Raji (cell line): ENCODE results near the gene DNAJC17.
A peak's percentile ranks its signal among the peaks of the same experiment; 100 is the strongest.

ENCODE experiments used
- POLR2A ChIP-seq: IDR thresholded peaks from 2 replicates; pipeline ENCODE4 v1.6.1; 2011; ENCODE audit warnings: low read depth, low read length, control low read depth; ENCODE audit not compliant: insufficient read depth

The DNAJC17 gene, protein sequence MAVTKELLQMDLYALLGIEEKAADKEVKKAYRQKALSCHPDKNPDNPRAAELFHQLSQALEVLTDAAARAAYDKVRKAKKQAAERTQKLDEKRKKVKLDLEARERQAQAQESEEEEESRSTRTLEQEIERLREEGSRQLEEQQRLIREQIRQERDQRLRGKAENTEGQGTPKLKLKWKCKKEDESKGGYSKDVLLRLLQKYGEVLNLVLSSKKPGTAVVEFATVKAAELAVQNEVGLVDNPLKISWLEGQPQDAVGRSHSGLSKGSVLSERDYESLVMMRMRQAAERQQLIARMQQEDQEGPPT

DNA sequence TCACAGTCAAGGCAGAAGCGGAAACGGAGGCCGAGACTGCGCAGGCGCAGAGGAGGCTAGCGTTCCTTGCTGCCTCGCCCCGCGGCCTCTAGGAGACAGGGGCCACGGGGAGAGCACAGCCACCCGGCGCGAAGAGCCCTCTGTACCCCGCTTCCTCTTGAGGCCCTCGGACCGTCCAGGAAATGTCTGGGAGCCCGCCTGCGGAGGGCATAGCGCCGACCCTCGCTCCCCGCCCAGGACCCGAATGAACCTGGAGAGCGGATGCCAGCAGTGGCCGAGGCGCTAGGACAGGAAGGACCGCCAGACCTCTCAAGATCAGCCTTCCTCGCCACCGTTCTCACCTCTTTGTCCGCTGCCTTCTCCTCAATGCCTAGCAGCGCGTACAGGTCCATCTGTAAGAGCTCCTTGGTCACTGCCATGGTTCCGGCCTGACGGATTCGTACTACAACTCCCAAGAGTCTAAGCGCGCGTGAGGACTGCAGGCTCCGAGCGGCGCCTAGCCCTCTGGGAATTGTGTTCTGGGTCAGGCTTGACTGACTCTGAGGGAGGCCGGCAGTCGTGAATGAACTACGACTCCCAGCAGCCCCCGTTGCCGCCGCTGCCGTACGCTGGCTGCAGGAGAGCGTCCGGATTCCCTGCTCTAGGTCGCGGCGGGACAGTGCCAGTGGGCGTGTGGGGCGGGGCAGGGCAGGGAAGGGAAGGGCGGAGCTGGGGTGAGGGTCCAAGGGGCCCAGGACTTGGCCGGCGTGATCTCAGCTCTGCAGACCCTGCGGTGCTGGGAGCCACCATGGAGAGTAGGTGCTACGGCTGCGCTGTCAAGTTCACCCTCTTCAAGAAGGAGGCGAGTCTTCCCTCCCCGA lies at the start of gene DNAJC17, which contains the start of gene ZFYVE19:
Gene DNAJC17 (minus strand): TSS at position 446 of the 860 bp plus-strand sequence. CDS start 27 bp downstream, at position 419.
Gene ZFYVE19 (plus strand): TSS at position 62 of the 860 bp plus-strand sequence. CDS start 501 bp downstream, at position 563.
- peak; percentile 95 for TF ChIP-seq POLR2A

DNA sequence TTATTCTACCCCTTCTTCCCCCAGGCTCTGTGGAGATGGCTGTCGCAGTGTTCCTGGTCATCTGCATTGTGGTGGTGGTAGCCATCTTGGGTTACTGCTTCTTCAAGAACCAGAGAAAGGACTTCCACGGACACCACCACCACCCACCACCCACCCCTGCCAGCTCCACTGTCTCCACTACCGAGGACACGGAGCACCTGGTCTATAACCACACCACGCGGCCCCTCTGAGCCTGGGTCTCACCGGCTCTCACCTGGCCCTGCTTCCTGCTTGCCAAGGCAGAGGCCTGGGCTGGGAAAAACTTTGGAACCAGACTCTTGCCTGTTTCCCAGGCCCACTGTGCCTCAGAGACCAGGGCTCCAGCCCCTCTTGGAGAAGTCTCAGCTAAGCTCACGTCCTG lies 49.5 kb upstream of the DNAJC17 start:
- TF ChIP-seq POLR2A, result no peak

DNA sequence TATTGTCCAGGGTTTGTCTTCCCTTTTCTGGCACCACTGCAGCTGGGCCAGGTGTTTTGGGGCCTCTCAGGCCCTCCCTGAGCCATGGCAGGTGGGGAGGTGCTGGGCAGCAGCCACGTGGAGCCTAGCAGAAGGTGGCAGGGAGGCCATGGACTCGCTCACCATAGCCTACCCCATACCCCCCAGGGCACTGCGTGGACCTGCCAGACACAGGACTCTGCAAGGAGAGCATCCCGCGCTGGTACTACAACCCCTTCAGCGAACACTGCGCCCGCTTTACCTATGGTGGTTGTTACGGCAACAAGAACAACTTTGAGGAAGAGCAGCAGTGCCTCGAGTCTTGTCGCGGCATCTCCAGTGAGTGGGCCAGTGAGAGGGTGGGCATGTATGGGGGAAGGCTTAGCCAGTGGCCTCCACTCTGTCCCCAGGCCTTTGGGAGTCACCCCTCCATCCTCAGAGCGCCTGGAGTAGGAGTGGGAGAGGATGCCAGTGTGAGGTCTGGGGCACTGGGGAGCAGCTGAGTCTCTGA lies 48.5 kb upstream of the DNAJC17 start:
- no peak for TF ChIP-seq POLR2A

DNA sequence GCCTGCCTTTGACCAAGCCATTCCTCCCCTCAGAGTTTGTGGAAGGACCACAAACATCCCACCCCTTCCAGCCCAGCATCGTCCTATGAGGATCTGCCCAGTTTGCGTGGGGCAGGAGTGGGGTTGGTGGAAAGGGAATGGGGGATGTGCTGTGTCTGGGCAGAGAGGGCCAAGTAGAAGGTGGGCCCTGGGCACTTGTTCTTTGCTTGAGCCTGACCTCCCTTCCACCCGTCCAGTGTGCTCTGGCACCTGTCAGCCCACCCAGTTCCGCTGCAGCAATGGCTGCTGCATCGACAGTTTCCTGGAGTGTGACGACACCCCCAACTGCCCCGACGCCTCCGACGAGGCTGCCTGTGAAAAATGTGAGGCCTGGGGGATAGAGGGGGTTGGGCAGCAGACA lies 46.9 kb upstream of the DNAJC17 start:
- no peak for TF ChIP-seq POLR2A

DNA sequence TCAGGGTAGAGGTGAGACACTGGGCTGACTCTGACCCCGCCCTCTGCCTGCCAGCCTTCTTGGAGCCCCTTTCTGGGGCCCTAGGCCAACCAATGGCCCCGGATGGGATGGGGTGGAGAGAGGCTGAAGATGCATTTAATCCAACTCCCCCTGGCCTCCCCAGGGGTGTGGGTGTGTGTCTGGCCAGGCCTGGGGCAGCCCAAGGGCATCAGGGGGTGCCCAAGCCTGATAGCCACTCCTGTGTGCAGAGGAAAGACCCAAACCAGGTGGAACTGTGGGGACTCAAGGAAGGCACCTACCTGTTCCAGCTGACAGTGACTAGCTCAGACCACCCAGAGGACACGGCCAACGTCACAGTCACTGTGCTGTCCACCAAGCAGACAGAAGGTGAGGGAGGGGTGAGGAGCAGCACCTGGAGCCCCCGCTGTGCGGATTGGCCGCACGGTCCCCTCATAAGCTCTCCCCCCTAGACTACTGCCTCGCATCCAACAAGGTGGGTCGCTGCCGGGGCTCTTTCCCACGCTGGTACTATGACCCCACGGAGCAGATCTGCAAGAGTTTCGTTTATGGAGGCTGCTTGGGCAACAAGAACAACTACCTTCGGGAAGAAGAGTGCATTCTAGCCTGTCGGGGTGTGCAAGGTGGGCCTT lies 46.1 kb upstream of the DNAJC17 start:
- TF ChIP-seq POLR2A, result no peak

DNA sequence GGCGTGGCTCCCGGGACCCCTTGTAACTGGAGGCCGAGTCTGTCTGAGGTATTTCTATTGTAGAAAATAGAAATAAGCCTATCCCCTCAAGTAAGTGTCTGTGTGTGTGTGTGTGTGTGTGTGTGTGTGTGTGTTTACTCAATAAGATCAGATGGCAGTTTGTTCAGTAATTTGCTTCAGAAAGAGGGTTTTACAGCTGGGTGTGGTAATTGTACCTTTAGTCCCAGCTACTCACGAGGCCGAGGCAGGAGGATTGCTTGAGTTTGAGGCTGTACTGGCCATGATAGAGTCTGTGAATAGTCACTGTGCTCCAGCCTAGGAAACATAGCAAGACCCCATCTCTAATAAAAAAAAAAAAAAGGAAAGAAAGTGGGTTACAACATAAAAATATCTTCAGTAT lies 45.3 kb upstream of the DNAJC17 start:
- TF ChIP-seq POLR2A, result no peak

DNA sequence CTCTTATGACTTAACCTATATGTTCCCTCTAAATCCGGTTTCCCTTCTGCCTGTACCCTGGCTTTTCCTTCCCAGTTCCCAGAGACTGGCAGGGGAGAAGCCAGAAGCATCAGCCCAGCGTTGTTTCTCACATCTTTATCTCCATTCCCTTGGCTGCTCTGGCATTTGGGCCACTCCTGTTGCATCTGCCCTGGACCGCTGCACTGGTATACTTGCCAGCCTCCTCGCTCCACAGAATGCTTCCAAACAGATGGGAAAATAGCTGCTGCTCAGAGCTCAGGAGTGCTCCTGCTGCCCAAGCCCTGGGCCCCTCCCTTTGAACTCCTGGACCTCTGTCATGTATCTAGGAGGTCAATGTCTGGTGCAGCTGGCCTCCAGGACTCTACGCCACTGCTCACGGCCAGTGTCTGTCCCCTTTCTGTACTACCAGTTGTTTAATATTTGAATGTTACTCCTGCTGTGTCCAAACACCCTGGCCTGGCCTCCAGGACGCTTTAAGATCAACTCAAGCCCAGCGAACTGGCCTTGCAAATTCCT lies 43.4 kb upstream of the DNAJC17 start:
- TF ChIP-seq POLR2A, result no peak

DNA sequence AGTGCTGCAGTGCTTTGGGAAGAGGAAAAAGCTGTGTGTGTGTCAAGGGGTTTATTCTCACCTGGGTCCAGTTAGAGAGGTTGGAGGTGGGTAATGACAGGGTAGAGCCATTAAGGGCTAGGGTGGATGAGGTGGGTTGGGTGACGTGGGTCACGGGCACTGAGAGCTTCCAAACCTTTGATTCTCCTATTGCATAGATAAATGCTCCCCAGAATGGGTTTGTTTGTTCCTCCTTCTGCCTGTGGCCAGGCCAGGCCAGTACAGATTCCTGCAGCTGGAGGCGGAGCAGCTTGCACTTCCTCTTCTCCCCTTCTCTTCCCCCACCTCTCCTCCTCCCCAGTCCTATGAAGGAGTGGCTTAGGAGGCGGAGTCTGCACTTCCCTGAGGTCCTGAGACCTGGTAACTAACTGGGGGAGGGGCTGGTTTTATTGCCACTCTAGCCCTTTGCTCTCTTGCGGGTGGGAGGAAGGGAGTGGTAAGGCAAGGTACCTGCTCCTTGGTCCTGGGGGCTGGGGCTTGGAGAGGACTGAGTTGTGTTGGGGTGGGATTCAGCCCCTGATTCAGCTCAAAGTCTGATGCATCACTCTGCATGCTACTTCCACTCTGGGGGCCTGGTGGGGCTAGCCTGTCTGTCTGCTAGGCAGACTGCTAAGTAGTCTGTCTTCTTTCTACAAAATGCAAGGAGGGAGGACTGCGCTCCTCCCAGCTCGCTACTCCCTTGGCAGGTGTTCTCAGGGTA lies 40.1 kb upstream of the DNAJC17 start:
- TF ChIP-seq POLR2A, result peak; percentile 41; the same call in 1 of the 2 replicates

DNA sequence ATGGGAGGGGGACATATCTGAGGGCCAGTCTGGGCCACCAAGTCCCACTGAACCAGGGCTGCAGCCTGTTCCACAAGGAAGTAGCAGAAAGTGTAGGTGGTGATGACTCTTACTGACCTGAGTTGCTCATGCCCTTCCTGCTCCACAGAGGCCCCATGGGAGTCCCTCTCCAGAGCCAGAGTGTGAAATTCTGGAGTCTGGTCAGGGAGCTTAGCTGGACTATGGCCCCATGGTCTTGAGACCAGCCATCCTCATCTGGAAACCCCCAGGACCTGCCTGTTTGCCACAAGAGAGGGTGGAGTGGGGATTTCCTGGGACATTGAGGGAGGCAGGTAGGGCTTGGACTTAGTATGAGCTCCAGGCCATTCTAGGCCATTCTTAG lies 39.6 kb upstream of the DNAJC17 start:
- no peak for TF ChIP-seq POLR2A

DNA sequence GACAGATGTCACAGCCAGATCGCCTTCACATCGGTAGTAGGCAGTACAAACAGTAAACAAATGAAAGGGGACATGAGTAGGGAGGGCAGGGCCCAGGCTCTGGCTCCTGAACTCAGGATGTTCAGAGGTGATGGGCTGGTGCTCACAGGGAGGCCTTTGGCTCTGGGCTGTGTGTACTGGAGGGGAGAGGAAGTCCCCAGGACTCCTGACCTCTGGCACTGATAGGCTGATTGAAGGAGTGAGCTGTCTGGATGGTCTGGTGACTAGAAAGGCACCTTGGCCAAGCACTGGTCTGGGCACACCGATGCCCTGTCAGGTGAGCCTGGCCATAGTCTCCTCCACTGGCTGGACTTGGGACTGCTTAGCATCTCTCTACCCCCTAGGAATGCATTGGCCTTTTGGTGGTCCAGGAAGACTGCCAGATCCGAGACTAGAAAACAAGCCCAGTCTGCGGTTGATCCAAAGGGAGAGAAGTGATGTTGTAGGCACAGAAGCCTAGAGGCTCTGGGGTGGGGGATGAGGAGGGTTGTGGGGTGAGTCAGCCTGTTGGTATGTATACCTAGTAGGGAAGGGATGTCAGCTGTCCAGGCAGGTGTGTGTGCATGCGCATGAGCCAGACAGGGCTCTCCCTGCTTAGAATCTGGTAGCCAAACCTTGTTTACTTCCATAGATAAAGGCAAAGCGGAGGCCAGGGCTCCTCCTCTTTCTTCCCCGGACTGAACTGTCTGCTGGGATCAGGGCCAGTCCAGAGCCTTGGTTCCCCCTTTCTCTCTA lies 38.4 kb upstream of the DNAJC17 start:
- TF ChIP-seq POLR2A, result no peak

DNA sequence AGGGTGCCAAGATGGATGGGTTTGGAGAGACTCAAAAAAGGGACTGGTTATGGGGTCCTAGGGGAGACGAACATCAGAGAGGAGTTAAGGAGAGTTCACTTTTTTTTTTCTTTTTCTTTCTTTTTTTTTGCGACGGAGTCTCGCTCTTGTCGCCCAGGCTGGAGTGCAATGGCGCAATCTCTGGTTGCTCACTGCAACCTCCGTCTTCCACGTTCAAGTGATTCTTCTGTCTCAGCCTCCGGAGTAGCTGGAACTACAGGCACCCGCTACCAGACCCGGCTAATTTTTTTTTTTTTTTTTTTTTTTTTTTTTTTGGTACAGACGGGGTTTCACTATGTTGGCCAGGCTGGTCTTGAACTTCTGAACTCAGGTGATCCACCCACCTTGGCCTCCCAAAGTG lies 37.8 kb upstream of the DNAJC17 start:
- TF ChIP-seq POLR2A, result no peak

DNA sequence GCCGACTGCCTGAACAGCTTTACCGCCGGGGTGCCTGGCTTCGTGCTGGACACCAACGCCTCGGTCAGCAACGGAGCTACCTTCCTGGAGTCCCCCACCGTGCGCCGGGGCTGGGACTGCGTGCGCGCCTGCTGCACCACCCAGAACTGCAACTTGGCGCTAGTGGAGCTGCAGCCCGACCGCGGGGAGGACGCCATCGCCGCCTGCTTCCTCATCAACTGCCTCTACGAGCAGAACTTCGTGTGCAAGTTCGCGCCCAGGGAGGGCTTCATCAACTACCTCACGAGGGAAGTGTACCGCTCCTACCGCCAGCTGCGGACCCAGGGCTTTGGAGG lies 37.4 kb upstream of the DNAJC17 start:
- TF ChIP-seq POLR2A, result no peak

DNA sequence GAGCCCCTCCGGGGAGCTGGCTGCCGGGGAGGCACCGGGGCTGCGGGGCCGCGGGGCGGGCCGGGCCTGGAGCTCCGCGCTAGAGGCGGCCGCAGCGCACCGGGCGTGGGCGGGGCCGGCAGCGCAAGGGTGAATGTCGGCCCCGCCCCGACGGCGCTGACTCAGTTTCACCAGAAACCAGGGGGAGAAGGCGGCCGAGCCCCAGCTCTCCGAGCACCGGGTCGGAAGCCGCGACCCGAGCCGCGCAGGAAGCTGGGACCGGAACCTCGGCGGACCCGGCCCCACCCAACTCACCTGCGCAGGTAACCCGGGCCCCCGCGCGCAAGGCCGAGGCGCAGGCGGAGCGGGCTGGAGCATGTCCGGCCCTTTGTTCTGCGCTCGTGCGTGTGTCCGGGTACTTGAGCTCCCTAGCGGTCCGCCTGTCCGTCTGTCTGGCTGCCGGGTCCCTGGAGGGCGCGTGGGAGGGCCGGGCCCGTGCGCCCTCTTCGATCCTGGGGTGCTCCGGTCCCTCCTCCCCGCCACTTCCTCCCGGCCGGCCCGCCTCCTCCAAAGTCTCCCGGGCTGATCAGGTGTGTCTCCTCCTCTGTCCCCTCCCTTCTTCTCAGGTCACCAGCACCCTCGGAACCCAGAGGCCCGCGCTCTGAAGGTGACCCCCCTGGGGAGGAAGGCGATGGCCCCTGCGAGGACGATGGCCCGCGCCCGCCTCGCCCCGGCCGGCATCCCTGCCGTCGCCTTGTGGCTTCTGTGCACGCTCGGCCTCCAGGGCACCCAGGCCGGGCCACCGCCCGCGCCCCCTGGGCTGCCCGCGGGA lies 36.8 kb upstream of the DNAJC17 start, which contains the start of gene SPINT1:
Gene SPINT1 (plus strand): TSS at position 164 of the 811 bp plus-strand sequence. CDS start 507 bp downstream, at position 671.
- TF ChIP-seq POLR2A, result no peak
